ENCODE data around the gene CCDC184. TPM values are rescaled to one million over a fixed set of nuclear protein-coding genes. Genes with fewer than 3 reads are reported as not detected.

The CCDC184 gene
- total RNA-seq (2022; extraction: Qiagen RNA extraction): 2.4 to 3.3 TPM (median 2.8 TPM) in 5 replicates

DNA sequence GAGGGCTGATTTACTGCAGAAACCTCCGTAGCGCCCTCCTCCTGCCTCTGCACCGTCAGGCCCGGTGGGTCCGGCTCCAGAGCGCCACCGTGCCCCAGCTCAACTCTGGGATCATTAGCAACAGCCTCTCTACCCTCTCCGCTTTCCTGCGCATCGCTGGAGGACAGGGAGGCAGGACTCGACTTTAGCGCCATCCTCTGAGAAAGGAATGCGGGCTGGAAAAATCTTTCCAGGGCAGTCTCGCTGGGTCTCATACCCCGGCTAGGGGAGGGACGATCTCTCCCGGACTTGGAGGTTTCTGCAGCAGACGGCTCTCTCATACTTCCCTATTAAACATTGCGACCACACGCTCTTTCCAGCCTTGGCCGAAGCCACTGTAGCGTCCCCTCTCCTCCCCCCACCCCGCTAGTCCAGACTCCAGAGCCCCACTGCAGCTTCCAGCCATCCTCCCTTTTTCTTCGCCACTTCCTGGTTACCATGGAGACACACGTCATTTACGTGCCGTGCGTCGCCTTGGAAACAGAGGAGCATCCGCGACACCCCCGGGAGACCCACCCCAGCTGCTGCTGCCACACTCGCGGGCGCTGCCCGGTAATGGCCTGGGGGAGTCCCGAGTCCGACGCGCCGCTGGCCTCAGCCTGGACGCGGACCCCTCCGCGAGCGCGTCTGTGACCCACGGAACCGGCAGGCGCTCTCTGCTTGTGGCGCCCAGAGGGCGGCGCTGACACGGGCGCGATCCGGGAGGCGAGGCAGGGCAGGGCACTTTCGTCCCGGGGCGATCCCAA, at the start of gene CCDC184:
CCDC184 (plus strand) TSS at position 554 of the 785 bp plus-strand sequence. CDS start 479 bp downstream, outside the sequence.

DNA sequence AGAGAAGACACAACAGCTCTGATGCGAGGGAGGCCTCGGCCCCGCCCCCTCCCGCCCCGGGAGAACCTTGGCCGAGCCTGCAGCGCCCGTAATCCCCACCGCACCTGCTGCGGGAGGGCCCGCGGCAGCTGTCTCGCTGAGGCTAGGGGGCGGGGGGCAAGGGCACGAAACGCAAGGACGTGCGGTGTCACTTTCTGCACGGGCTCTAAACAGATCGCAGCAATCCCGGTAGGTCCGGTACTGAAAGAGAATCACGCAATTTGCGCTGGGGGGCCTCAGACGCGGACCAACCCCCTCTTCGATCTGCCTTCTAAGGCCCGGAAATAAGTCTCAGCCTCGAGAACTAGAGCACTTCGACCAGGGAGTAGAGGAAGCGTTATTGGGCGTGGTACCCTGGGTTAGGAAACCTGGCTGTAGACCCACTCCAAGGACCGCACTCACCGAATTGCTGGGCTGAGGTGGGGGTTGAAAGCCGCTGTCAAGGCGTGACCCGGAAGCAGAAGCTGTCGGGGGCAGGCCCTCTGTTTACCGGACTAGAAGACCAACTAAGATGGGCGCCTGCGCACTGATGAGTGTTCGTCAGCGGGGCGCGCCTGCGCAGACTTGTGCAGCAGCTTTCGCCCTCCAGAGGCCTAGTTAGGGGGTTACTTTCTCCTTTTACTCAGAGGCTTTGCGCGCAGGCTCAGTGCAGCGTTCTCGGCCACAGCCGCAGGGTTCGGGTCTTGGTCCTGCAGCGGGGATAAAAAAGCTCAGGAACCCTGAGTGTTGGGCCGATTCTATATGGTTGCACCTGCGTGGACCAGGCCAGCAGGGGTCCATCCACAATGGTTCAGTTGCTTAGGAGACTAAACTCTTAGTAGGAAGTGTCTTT, 26.2 kb upstream of the CCDC184 start, which contains the start of gene ASB8:
ASB8 (minus strand) TSS at position 498 of the 871 bp plus-strand sequence. CDS start 4,019 bp downstream, outside the sequence.

DNA sequence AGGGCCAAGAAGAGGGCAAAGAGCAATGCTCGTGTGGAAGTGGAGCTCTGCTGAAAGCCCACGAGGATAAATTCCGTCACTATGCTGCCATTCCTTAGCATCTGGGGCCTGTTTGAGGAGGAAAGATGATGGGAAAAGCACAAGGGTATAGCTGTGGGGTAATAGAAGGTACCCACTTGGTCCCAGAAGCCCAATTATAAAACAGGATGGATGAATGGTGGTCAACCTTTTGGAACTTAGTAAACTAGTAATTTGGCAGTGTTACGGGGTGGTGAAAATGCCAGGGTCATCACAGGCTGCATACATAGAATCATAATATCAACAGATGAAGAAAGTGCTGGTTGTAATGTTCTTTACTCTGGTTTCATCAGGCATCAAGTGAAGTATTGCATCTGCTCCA, 19.7 kb downstream of the CCDC184 start, which contains the start of gene OR10AD1:
OR10AD1 (minus strand) TSS at position 101 of the 400 bp plus-strand sequence; CDS start at position 101, 0 bp downstream.

Other genes starting within 250 kb of the CCDC184 start
- gene TMEM106C, start 220.0 kb upstream of the CCDC184 start, total RNA-seq (2022; extraction: Qiagen RNA extraction): 120 to 140 TPM (median 124 TPM) in 5 replicates
- 0.05 to 0.24 TPM (median 0.11 TPM) in 5 replicates for gene COL2A1, start 179.2 kb upstream of the CCDC184 start, total RNA-seq (2022; extraction: Qiagen RNA extraction)
- 10.0 to 15.3 TPM (median 10.7 TPM) in 5 replicates for gene SENP1, start 77.6 kb upstream of the CCDC184 start, total RNA-seq (2022; extraction: Qiagen RNA extraction)
- gene PFKM, start 64.3 kb upstream of the CCDC184 start, total RNA-seq (2022; extraction: Qiagen RNA extraction): 23.1 to 27.6 TPM (median 25.4 TPM) in 5 replicates
- 12.4 to 22.8 TPM (median 13.2 TPM) in 5 replicates for gene ASB8, start 26.1 kb upstream of the CCDC184 start, total RNA-seq (2022; extraction: Qiagen RNA extraction)
- not detected in 5 replicates for gene OR10AD1, start 19.6 kb downstream of the CCDC184 start, total RNA-seq (2022; extraction: Qiagen RNA extraction)
- gene ZNF641, start 167.3 kb downstream of the CCDC184 start, total RNA-seq (2022; extraction: Qiagen RNA extraction): 4.6 to 5.4 TPM (median 4.8 TPM) in 5 replicates

Data from A549 treated with AZD2906 at 1 μM for 4 hours (cell line).